A549 (cell line): ENCODE results near the gene MYO1E. TPM values are rescaled to one million over a fixed set of nuclear protein-coding genes. Genes with fewer than 3 reads are reported as not detected.

Experiments used
- ATAC-seq, 2 experiments: fragments of 200-7000 bp in 1 of 2; fragments of >200 bp in 1 of 2; cut with Nextera tagmentation in 1 of 2; cut with Tn5 transposase in 1 of 2; 3 replicates each; pipeline versions ENCODE4 v1.8.0 to v1.9.1; 2018 to 2020; ENCODE audit warnings: mild to moderate bottlenecking in 1 of 2, moderate library complexity in 1 of 2
- CTCF ChIA-PET: fragments of 300-600 bp; sonication (Branson Sonifier 250); formaldehyde crosslinking; extraction: SDS; loops from one replicate; lab custom pipeline; 2021; ENCODE audit warnings: antibody characterized with exemption, inconsistent platforms; lab: Yijun Ruan, JAX
- POLR2A ChIA-PET: fragments of 350-600 bp; formaldehyde crosslinking; extraction: SDS; loops from one replicate; lab custom pipeline; 2021; ENCODE audit warnings: antibody characterized with exemption, inconsistent platforms; lab: Yijun Ruan, JAX
- DNase-seq, 2 experiments: peaks; one replicate each; pipeline versions ENCODE4 v3.0.0 to v3.0.0-alpha.2; 2011 to 2016; ENCODE audit warnings: low read depth in 1 of 2, low spot score in 1 of 2
- FAIRE-seq: peaks from 2 replicates; lab custom pipeline; 2011; peaks lifted over from hg19 to GRCh38; lab: Jason Lieb, UNC
- H3K27ac ChIP-seq, 2 experiments: fragments of >200 bp; sonication (Bioruptor Twin); formaldehyde crosslinking; 3 replicates each; pipeline ENCODE4 v1.5.1; 2016 to 2017
- H3K4me1 ChIP-seq: fragments of >200 bp; sonication (Bioruptor Twin); formaldehyde crosslinking; 3 replicates; pipeline ENCODE4 v1.6.1; 2016
- H3K4me2 ChIP-seq: fragments of >200 bp; sonication (Bioruptor Twin); formaldehyde crosslinking; 3 replicates; pipeline ENCODE4 v1.6.1; 2016
- H3K4me3 ChIP-seq: fragments of >200 bp; sonication (Bioruptor Twin); formaldehyde crosslinking; 3 replicates; pipeline ENCODE4 v1.5.1; 2016
- H3K9me3 ChIP-seq: fragments of >200 bp; sonication (Bioruptor Twin); formaldehyde crosslinking; 3 replicates; pipeline ENCODE4 v1.6.1; 2016
- CBX2 ChIP-seq: fragments of 200-600 bp; sonication (generic); IDR thresholded peaks from 2 replicates; pipeline ENCODE4 v1.6.1; 2016; ENCODE audit warnings: low read depth, mild to moderate bottlenecking, borderline replicate concordance
- CBX8 ChIP-seq: fragments of 200-600 bp; sonication (generic); IDR thresholded peaks from 2 replicates; pipeline ENCODE4 v1.6.1; 2016
- CEBPB ChIP-seq, 2 experiments: fragments of >200 bp in 1 of 2; sonication (Bioruptor Twin) in 1 of 2; formaldehyde crosslinking in 1 of 2; IDR thresholded peaks; 2 replicates each; pipeline ENCODE4 v1.6.1; 2012 to 2016
- CHD2 ChIP-seq: fragments of 150-350 bp; IDR thresholded peaks from 2 replicates; pipeline ENCODE4 v1.6.1; 2014; ENCODE audit warnings: low read length; ENCODE audit not compliant: partially characterized antibody
- CHD4 ChIP-seq: fragments of 200-600 bp; sonication (generic); IDR thresholded peaks from 2 replicates; pipeline ENCODE4 v1.6.1; 2016; ENCODE audit warnings: antibody characterized with exemption, mild to moderate bottlenecking, borderline replicate concordance
- EHF ChIP-seq: fragments of 250-450 bp; sonication (Bioruptor Pico); IDR thresholded peaks from 2 replicates; pipeline ENCODE4 v1.5.0; 2020; ENCODE audit warnings: mild to moderate bottlenecking
- EHMT2 ChIP-seq: fragments of 200-600 bp; sonication (generic); IDR thresholded peaks from 2 replicates; pipeline ENCODE4 v1.6.1; 2016; ENCODE audit warnings: antibody characterized with exemption, low read depth, mild to moderate bottlenecking, moderate library complexity
- ELK1 ChIP-seq: fragments of 150-350 bp; IDR thresholded peaks from 2 replicates; pipeline ENCODE4 v1.6.1; 2014; ENCODE audit warnings: low read depth, mild to moderate bottlenecking, low read length
- EP300 ChIP-seq, 2 experiments: fragments of >200 bp; sonication (Bioruptor Twin); formaldehyde crosslinking; IDR thresholded peaks; 2 replicates in 1 of 2; 3 replicates in 1 of 2; pipeline ENCODE4 v1.6.1; 2016 to 2017
- ESRRA ChIP-seq: fragments of 150-350 bp; IDR thresholded peaks from 2 replicates; pipeline ENCODE4 v1.6.1; 2014; ENCODE audit warnings: mild to moderate bottlenecking, low read length, borderline replicate concordance
- FOSB ChIP-seq: fragments of 250-450 bp; sonication (Bioruptor Pico); IDR thresholded peaks from 2 replicates; pipeline ENCODE4 v1.5.0; 2020; ENCODE audit warnings: mild to moderate bottlenecking, moderate library complexity
- FOSL2 ChIP-seq, 2 experiments: fragments of 450-650 bp in 1 of 2; fragments of >200 bp in 1 of 2; sonication (Bioruptor Twin) in 1 of 2; formaldehyde crosslinking; IDR thresholded peaks; 2 replicates each; pipeline versions ENCODE4 v1.5.0 to v1.6.1; 2016 to 2020; ENCODE audit warnings: mild to moderate bottlenecking in 1 of 2, moderate library complexity in 1 of 2
- FOXS1 ChIP-seq: fragments of 250-450 bp; sonication (Bioruptor Pico); IDR thresholded peaks from 2 replicates; pipeline ENCODE4 v1.5.0; 2020; ENCODE audit warnings: mild to moderate bottlenecking, moderate library complexity
- GATA3 ChIP-seq: IDR thresholded peaks from 2 replicates; pipeline ENCODE4 v1.6.1; 2012; ENCODE audit warnings: borderline replicate concordance
- HDAC2 ChIP-seq: fragments of 200-600 bp; sonication (generic); IDR thresholded peaks from 2 replicates; pipeline ENCODE4 v1.6.1; 2016
- HES2 ChIP-seq: fragments of >200 bp; sonication (Bioruptor Twin); formaldehyde crosslinking; IDR thresholded peaks from 2 replicates; pipeline ENCODE4 v1.6.1; 2016
- HEYL ChIP-seq: fragments of 250-450 bp; sonication (Bioruptor Pico); IDR thresholded peaks from 2 replicates; pipeline ENCODE4 v1.8.0; 2021; ENCODE audit warnings: mild to moderate bottlenecking, moderate library complexity
- HOXA7 ChIP-seq: fragments of 250-450 bp; sonication (Bioruptor Pico); IDR thresholded peaks from 2 replicates; pipeline ENCODE4 v1.5.0; 2020; ENCODE audit warnings: mild to moderate bottlenecking, moderate library complexity
- HOXB13 ChIP-seq: fragments of 250-450 bp; sonication (Bioruptor Pico); IDR thresholded peaks from 2 replicates; pipeline ENCODE4 v1.5.0; 2020; ENCODE audit warnings: low read depth, mild to moderate bottlenecking, moderate library complexity
- HOXB5 ChIP-seq: fragments of 250-450 bp; sonication (Bioruptor Pico); IDR thresholded peaks from 2 replicates; pipeline ENCODE4 v1.5.0; 2020; ENCODE audit warnings: mild to moderate bottlenecking, moderate library complexity
- JUNB ChIP-seq: fragments of >200 bp; sonication (Bioruptor Twin); formaldehyde crosslinking; IDR thresholded peaks from 2 replicates; pipeline ENCODE4 v1.6.1; 2016
- MAFK ChIP-seq: fragments of 450-650 bp; IDR thresholded peaks from 2 replicates; pipeline ENCODE4 v1.6.1; 2014; ENCODE audit not compliant: partially characterized antibody
- MAX ChIP-seq: IDR thresholded peaks from 2 replicates; pipeline ENCODE4 v1.6.1; 2012
- MAZ ChIP-seq: fragments of 150-350 bp; IDR thresholded peaks from 2 replicates; pipeline ENCODE4 v1.6.1; 2014; ENCODE audit warnings: antibody characterized with exemption, low read depth, low read length, borderline replicate concordance
- MYC ChIP-seq: IDR thresholded peaks from 2 replicates; pipeline ENCODE4 v1.6.1; 2012; ENCODE audit warnings: mild to moderate bottlenecking, inconsistent platforms, low read length, improper control_type of control experiment, borderline replicate concordance
- NFE2L2 ChIP-seq: fragments of 150-350 bp; conservative IDR thresholded peaks from 2 replicates; pipeline ENCODE4 v1.6.1; 2014; ENCODE audit warnings: low read length
- NR3C1 ChIP-seq: fragments of >200 bp; sonication (Bioruptor Twin); formaldehyde crosslinking; IDR thresholded peaks from 3 replicates; pipeline ENCODE4 v1.6.1; 2017
- PHF8 ChIP-seq: fragments of 200-600 bp; sonication (generic); IDR thresholded peaks from 2 replicates; pipeline ENCODE4 v1.6.1; 2016; ENCODE audit warnings: low read depth, mild to moderate bottlenecking, antibody characterized with exemption, moderate library complexity, borderline replicate concordance
- POLR2A ChIP-seq: IDR thresholded peaks from 2 replicates; pipeline ENCODE4 v1.6.1; 2012; ENCODE audit warnings: mild to moderate bottlenecking, low read length
- POLR2AphosphoS2 ChIP-seq: conservative IDR thresholded peaks from 2 replicates; pipeline ENCODE4 v1.6.1; 2012; ENCODE audit warnings: low read length, improper control_type of control experiment, inconsistent platforms
- RARB ChIP-seq: fragments of 250-450 bp; sonication (Bioruptor Pico); IDR thresholded peaks from 2 replicates; pipeline ENCODE4 v1.8.0; 2021; ENCODE audit warnings: mild to moderate bottlenecking, moderate library complexity
- REST ChIP-seq: fragments of 200-600 bp; sonication (generic); IDR thresholded peaks from 2 replicates; pipeline ENCODE4 v1.6.1; 2016; ENCODE audit warnings: antibody characterized with exemption, mild to moderate bottlenecking, moderate library complexity
- SMC3 ChIP-seq: fragments of >200 bp; sonication (Bioruptor Twin); formaldehyde crosslinking; IDR thresholded peaks from 3 replicates; pipeline ENCODE4 v1.6.1; 2018; ENCODE audit warnings: inconsistent platforms
- SREBF2 ChIP-seq: fragments of 450-650 bp; IDR thresholded peaks from 2 replicates; pipeline ENCODE4 v1.6.1; 2014; ENCODE audit warnings: mild to moderate bottlenecking, moderate library complexity
- ZC3H11A ChIP-seq: fragments of 450-650 bp; IDR thresholded peaks from 2 replicates; pipeline ENCODE4 v1.6.1; 2014; ENCODE audit warnings: antibody characterized with exemption, mild to moderate bottlenecking
- ZFP36 ChIP-seq: fragments of 450-650 bp; IDR thresholded peaks from 2 replicates; pipeline ENCODE4 v1.6.1; 2014; ENCODE audit warnings: borderline replicate concordance; ENCODE audit not compliant: partially characterized antibody
- ZNF302 ChIP-seq: fragments of 250-450 bp; sonication (Bioruptor Pico); IDR thresholded peaks from 2 replicates; pipeline ENCODE4 v1.9.0; 2021; ENCODE audit warnings: inconsistent platforms, mild to moderate bottlenecking, moderate library complexity
- ZSCAN20 ChIP-seq: fragments of 250-450 bp; sonication (Bioruptor Pico); IDR thresholded peaks from 2 replicates; pipeline ENCODE4 v1.8.0; 2022; ENCODE audit warnings: mild to moderate bottlenecking, moderate library complexity
- WGBS: methylation state at CpG from one replicate; pipeline ENCODE4 v1.1.6; 2017; ENCODE audit errors: missing lambda C conversion rate; 5-methylcytosine and 5-hydroxymethylcytosine counted together
- polyA plus RNA-seq, 4 experiments: library from polyadenylated mRNA; depleted of rRNA in 3 of 4; stranded (reverse); fragments of >200 nt; fragmentation: RNase III in 1 of 4; extraction: RNeasy Plus Mini Kit Qiagen cat#74134 plus additional on column Dnase treatment in 1 of 4; gene quantifications; 2 replicates in 3 of 4; 3 replicates in 1 of 4; pipeline ENCODE4 v1.2.3, GENCODE V29; 2011 to 2017

Gene MYO1E
- polyA plus RNA-seq, 2 of the 4 experiments (the other 2 are of a cell fraction), result 202 to 497 TPM

- DNase-seq, result peak in 1 of 2 experiments; percentile 78
- ChIA-PET POLR2A (interaction anchor here (0.9 to 1.2 kb wide), 4 partner anchors 9 to 68 kb away, joined by 3 to 10 read pairs (median 4); partner anchors contain the start of gene MYO1E), CTCF (interaction anchor here (0.7 to 2.8 kb wide), 5 partner anchors 9 to 117 kb away, joined by 3 to 14 read pairs (median 5); no protein-coding TSS in a partner anchor)
- H3K4me2 ChIP-seq, result peak overlapping the region; percentile 83
- peak overlapping the region; percentile 9; the same call in 2 of the 3 replicates for H3K4me3 ChIP-seq
- peak overlapping the region; percentile 93 to 95 for H3K27ac ChIP-seq
- FAIRE-seq, result no peak
- peaks cover 90% of the 10 kb centered on the region for H3K4me1 ChIP-seq
- peak in 1 of 2 experiments; percentile 6; a peak in 2 of 6 replicates for ATAC-seq
- 27% methylated on average over 15 of the region's 15 CpGs for WGBS
- no peaks in the 10 kb centered on the region for H3K9me3 ChIP-seq
- TF ChIP-seq MAFK (no peak), POLR2A (no peak), HES2 (no peak; the same call in 1 of the 2 replicates), GATA3 (peak; percentile 69; the same call in 1 of the 2 replicates), ZSCAN20 (no peak), ESRRA (peak; percentile 96), ZFP36 (no peak), REST (no peak), HDAC2 (no peak), CHD4 (no peak), MYC (no peak), PHF8 (no peak), ZNF302 (CRISPR knock-in tag) (no peak), FOSB (CRISPR knock-in tag) (no peak), CBX2 (no peak), CHD2 (no peak), MAZ (no peak), SREBF2 (no peak), ELK1 (no peak), HOXA7 (CRISPR knock-in tag) (no peak), EP300 (IDR thresholded peaks at IDR 0.05) (peak; percentile 57 to 75; a peak in 2 of 5 replicates), JUNB (peak; percentile 69), FOXS1 (CRISPR knock-in tag) (no peak), RARB (CRISPR knock-in tag) (peak; percentile 80; the same call in 1 of the 2 replicates), EHMT2 (no peak), FOSL2 (IDR thresholded peaks at IDR 0.05) (peak; percentile 78), FOSL2 (CRISPR knock-in tag; IDR thresholded peaks at IDR 0.05) (peak; percentile 94), ZC3H11A (no peak), EHF (CRISPR knock-in tag) (no peak), POLR2AphosphoS2 (no peak), SMC3 (peak; percentile 25; the same call in 2 of the 3 replicates), HOXB13 (CRISPR knock-in tag) (no peak; the same call in 1 of the 2 replicates), HOXB5 (no peak), HEYL (no peak), MAX (peak; percentile 77), CBX8 (no peak), CEBPB (IDR thresholded peaks at IDR 0.05) (peak; percentile 39 to 63), NR3C1 (no peak), NFE2L2 (no peak)
These were observed 68.5 kb downstream of the MYO1E start for GRCh38 chr15:59304034-59304795.
